ENCODE measurements around the gene PLEKHA7. TPM values are rescaled to one million over a fixed set of nuclear protein-coding genes. Genes with fewer than 3 reads are reported as not detected.

The PLEKHA7 gene
- total RNA-seq, 4 donors from 2014 or later: 16.9 to 35.1 (median 24.1) TPM

DNA sequence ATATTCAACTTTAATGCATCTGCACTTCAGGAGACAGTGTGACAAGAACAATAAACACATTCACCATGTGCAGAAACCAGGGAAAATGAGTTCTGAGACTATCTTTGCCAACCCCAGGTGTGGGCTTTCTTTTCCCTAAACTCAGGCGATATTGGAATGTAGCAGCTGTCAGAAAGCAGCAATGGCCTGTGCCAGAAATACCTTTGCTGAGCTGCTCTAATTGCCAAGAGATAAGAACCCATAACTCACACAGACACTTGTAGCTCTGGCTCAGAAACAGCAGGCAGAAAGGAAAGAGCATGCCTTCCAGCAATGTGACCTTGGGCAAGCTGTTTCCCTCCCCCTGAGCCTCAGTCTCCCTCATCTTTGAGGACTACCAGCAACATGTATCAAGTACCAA lies 77.6 kb downstream of the PLEKHA7 start:
- no peak for TF ChIP-seq POLR2A (IDR thresholded peaks at IDR 0.05)
- TF ChIP-seq, protein P1, sequence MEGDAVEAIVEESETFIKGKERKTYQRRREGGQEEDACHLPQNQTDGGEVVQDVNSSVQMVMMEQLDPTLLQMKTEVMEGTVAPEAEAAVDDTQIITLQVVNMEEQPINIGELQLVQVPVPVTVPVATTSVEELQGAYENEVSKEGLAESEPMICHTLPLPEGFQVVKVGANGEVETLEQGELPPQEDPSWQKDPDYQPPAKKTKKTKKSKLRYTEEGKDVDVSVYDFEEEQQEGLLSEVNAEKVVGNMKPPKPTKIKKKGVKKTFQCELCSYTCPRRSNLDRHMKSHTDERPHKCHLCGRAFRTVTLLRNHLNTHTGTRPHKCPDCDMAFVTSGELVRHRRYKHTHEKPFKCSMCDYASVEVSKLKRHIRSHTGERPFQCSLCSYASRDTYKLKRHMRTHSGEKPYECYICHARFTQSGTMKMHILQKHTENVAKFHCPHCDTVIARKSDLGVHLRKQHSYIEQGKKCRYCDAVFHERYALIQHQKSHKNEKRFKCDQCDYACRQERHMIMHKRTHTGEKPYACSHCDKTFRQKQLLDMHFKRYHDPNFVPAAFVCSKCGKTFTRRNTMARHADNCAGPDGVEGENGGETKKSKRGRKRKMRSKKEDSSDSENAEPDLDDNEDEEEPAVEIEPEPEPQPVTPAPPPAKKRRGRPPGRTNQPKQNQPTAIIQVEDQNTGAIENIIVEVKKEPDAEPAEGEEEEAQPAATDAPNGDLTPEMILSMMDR (IDR thresholded peaks at IDR 0.05): no peak
- intact Hi-C loops (cut with DNase I; ENCODE audit: low total_unique reads): no loop called here
- DNase-seq (ENCODE audit: low spot score in 2 of 2): no peak
- WGBS, 2 donors: 43 to 63% methylated on average over 1 of the region's 1 CpG
- no peak overlapping the region for H3K4me3 ChIP-seq (ENCODE audit: low read depth, poor library complexity, severe bottlenecking)

DNA sequence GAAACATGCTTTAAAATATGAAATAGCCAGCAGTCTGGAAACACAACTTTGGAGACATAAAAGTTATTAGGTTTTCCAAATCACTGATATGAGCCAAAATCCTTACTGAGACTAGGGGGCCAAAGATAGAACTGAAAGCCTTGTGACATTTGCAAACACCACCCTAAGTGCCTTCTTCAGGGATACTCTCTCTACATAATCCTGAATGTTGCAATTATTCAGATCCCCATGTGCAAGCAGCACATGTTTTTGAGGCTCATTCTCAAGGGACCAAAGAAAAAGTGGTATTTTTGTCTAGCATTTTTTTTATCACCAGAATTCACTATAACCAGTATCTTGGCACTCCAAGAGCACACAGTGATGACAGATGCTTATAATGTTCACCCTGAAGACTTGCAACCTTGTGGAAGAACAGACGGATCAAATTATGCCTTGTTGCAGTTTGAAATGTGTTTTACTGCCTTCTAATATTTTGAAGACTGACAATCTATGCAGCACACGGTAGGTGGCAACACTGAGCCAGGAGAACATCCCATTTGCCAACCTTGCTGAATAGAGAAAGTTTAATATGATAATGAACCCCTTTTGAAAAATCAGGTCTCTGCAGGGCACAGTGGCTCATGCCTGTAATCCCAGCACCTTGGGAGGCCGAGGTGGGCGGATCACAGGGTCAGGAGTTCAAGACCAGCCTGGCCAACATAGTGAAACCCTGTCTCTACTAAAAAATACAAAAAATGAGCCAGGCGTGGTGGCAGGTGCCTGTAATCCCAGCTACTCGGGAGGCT lies 78.5 kb downstream of the PLEKHA7 start:
- TF ChIP-seq, protein P1 (IDR thresholded peaks at IDR 0.05): no peak
- no peak for TF ChIP-seq POLR2A (IDR thresholded peaks at IDR 0.05)
- intact Hi-C loops (cut with DNase I; ENCODE audit: low total_unique reads): no loop called here
- H3K4me3 ChIP-seq (ENCODE audit: low read depth, poor library complexity, severe bottlenecking): no peak overlapping the region
- DNase-seq (ENCODE audit: low spot score in 2 of 2): no peak
- 23 to 35% methylated on average over 6 of the region's 6 CpGs for WGBS, 2 donors

DNA sequence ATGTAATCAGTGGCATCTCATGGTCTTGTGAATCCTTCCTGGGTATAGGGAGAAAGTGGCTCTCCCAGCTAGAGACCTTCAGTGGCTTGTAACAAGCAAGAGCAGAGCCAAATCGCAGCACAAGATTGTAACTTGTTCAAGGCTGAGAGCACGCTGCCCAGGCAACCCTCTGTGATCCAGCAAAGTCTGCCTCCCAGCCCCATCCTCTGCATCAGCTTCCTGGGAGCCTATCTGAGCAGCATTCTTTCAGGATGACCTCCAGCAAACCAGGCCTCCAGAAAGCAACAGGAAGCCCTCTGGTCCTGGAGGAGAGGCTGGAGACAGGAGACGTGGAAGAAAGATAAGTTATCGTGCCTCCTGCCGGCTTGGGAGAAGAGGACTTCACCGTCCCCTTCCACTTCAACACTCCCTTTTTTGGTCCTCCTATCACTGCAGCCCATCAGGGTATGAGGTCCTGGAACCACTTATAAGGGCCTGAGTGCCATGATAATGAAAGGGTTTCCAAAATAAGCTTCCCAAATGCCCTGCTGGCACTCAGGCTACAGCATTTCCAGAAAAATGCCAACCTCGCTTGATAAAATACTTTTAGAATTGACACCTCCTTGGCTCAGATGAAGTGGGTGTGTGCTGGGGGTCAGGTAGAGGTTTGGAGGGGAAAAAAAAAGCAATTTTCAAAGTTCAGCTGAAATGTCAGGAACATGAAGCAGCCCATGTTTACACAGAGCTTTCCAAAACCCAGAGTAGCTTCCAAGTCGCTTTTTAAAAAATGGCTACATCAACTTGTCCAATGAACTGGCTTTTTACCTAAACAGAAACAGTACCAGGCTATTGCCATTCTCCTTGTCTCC lies 80.2 kb downstream of the PLEKHA7 start:
- 78 to 82% methylated on average over 8 of the region's 8 CpGs for WGBS, 2 donors
- no peak for DNase-seq (ENCODE audit: low spot score in 2 of 2)
- intact Hi-C loops (cut with DNase I; ENCODE audit: low total_unique reads): no loop called here
- H3K4me3 ChIP-seq (ENCODE audit: low read depth, poor library complexity, severe bottlenecking): no peak overlapping the region
- TF ChIP-seq, protein P1 (IDR thresholded peaks at IDR 0.05): no peak
- no peak for TF ChIP-seq POLR2A (IDR thresholded peaks at IDR 0.05)

DNA sequence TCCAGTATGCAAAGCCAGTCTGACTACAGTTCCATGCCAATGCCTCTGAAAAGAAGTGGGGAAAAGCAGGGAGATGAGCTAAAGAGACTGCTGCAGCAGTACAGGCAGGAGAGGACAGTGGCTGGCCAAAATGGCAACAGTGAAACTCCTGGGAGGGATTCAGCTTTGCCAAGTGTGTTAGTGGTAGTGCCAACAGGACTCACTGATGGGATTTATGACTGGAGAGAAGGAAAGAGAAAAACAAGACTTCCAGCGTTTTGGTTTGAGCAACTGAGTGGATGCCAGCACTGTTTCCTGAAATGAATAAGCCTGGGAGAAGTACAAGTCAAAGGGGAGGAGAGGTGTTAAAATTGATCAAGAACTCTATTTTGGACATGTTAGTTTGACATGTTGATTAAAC lies 80.9 kb downstream of the PLEKHA7 start:
- no peak overlapping the region for H3K4me3 ChIP-seq (ENCODE audit: low read depth, poor library complexity, severe bottlenecking)
- DNase-seq (ENCODE audit: low spot score in 2 of 2): no peak
- WGBS, 2 donors: 0 to 18% methylated on average over 1 of the region's 1 CpG
- TF ChIP-seq POLR2A (IDR thresholded peaks at IDR 0.05): no peak
- TF ChIP-seq, protein P1 (IDR thresholded peaks at IDR 0.05): no peak
- intact Hi-C loops (cut with DNase I; ENCODE audit: low total_unique reads): no loop called here

DNA sequence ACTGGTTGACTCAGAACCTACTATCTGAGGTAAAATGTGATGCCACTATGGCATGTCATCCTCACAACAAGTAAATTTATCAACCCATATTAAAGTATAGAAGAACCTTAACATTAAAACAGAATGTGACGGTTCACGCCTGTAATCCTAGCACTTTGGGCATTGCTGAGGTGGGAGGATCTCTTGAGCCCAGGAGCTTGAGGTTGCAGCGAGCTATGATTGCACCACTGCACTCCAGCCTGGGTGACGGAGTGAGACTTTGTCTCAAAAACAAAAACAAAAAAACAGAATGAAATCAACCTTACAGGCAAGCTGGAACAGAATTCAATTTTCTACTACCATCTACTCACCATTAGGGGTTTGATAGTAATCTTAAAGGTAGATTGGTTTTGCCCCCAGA lies 86.2 kb downstream of the PLEKHA7 start:
- intact Hi-C loops (cut with DNase I; ENCODE audit: low total_unique reads): no loop called here
- DNase-seq (ENCODE audit: low spot score in 2 of 2): no peak
- 80 to 86% methylated on average over 4 of the region's 4 CpGs for WGBS, 2 donors
- no peak for TF ChIP-seq POLR2A (IDR thresholded peaks at IDR 0.05)
- TF ChIP-seq, protein P1 (IDR thresholded peaks at IDR 0.05): no peak
- H3K4me3 ChIP-seq (ENCODE audit: low read depth, poor library complexity, severe bottlenecking): no peak overlapping the region
